ENCODE results near the gene TGFBR3.
"Not testable (repeated sequence)": the region's sequence is repeated elsewhere in the genome, so short reads cannot be mapped to it uniquely, and the experiment has no call there.

The TGFBR3 gene

DNA sequence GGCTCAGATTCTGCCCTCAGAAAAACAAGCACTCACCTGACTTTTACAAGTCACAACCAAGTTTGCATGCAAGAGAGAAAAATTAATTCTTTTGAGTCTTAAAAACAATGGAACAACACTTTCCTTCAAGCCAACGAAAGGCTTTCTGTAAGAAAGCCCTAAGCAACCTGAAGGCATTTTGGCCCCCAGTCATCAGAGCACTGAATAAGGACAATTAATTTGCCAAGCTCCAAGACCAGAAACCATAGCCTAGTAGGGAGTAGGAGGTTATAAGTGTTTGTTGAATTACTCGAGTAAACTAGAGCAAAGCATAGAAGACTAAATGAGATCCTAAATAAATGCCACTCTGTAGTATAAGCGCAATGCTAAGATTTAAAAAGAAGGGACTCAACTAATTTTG, 4.7 kb downstream of the TGFBR3 start:
- no peak for DNase-seq

DNA sequence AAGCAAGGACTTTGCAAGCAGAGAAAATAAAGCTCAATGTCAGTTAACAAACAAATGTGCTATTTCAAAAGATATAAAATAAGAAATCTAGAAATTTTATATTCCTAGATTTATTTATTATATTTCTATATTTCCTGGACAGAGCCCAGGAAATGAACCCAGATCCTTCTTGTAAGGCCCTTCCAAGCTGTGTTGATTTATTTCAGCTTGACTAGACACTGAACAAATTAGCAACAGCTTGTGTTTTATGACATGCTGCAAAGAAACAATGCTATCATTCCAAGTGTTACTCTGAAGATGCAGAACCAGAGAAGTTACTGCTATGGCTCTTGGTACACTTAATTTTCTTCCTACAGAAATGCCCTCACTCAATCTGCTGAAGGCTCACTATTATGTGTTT, 6.2 kb downstream of the TGFBR3 start:
- no peak for DNase-seq

DNA sequence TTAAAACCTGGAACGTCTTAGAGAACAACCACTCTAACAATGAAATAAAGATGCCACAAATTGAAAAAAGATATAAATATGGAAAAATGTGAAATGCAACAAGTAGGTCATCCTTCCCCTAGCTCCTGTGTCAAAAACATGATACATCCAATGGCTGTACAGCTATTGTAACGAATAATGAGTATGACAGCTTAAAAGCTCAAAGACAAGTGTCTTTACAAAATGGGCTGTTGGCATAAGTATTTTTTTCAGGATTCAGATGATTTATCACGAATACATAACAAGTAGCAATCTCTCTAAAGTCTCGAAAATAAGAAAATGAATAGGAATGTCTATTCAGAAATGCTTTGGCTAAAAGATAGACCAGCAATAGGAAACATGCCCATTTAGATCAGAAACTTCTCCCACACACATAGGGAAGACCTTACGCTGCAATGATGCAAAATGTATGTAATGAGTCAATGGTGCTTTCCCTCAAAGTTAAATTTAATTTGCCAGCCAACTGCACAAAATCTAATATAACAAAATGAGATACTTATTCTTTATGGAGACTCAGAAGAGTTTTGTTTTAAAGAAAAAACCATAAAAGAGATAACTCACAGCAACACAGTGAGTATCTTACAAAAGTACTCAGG, 8.3 kb downstream of the TGFBR3 start:
- DNase-seq, result no peak

DNA sequence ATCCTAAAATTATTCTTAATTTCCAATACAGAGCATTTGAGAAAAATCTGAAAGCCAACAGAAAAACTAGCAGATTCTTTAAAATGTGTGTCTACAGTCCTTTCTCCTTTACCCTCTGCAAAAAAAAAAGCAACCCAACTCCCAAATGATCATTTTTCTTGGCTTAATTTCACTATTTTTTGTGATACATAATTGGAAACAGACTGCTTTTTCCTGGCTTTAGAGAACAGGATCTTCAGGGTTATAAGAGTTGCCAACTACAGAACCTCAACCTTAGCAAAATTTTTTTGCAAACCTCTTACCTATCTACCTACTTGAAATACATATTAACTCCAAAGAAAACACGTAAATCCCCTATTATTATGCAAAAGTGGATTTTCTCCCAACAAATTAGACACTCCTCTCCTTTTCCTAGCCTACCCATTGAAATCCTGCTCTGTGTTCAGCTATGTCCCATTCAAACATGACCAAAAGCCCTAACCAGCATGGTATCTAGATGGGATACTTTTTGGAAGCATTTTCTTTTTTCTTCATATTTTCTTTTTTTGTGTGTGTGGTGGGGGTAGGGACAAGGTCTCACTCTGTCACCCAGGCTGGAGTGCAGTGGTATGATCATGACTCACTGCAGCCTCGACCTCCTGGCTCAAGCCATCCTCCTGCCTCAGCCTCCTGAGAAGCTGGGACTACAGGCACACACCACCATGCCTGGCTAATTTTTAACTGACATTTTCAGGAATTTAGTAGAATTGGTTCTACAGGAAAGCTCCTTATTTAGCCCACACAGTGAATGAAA, 9.0 kb downstream of the TGFBR3 start:
- DNase-seq, result no peak

DNA sequence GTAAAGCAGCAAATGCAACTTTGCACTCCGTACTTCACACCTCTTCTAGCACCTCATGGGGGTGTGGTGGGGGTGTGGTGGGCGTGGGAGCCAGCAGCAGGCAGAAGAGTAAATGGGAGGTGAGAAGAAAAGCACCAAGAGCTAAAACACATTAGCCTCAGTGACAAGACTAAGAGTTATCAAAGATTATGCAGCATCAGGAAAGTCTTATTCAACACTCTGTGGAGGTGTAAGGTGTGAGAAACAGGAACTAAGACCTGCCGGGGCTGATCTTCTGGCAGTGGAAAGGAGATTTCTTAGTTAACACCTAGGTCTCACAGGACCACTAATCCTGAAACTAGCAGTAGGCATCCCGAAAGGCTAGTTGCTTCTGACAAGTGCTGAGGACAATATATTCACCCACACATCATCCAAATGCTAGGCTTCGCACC, 9.9 kb downstream of the TGFBR3 start:
- DNase-seq, result peak; percentile 7 to 47

DNA sequence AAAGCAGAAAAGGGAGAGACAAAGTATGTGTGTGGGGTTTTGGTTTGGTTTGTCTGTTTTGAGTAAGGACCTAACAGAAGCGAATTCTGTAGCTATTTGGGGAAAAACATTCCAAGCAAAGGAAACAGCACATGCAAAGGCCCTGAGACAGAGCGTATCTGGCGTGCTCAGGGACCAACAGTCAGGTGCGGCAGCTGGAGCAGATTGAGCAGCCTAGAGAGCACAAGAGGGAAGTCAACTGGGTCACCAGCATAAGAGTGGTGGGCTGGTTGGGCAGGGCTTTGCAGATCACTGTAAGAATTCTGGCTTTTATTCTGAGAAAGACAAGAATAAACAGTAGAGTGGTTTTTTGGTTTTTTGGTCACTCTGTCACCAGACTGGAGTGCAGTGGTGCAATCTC, 11.8 kb downstream of the TGFBR3 start:
- no peak for DNase-seq

DNA sequence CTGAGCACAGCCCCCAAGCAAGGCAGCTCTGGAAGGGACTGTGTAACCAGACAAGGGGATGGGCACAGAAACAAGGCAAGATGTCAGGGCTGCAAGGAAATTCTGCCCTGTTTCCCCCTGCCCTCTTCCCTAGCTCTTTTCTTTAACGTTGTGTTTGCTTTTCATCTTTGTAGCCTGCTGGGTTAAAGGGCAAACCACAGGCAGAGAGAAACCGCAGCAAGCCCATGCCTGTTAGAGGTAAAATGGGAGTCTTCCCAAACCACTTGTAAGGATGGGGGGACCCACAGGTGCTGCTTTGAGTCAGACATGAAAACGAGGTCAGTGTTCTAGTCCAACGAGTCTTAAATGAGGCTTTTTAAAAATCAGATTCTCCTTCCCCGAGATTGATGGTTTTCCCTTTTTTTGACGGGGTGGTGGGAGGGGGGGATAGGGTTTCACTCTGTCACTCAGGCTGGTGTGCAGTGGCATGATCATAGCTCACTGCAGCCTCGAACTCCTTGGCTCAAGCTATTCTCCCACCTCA, 13.3 kb downstream of the TGFBR3 start:
- peak in 1 of 2 donors; percentile 25 for DNase-seq

DNA sequence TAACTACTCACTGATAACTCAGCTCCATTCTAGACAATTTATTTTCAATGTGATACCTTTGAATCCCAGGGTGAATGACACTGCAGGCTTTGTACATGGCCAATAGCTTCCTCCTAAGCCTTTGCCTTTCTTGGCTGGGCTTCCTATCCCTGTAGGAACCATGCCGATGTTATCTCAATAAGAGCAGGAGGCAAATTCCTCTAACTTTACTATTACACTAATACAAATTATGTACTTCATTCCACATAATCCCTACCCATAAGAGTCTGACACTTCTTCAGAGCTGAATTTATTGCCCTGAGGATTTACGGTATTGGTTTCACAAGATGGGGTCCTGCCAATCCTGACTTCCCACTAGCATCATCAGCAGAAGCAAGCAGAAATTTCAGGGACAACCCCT, 14.0 kb downstream of the TGFBR3 start:
- no peak for DNase-seq

DNA sequence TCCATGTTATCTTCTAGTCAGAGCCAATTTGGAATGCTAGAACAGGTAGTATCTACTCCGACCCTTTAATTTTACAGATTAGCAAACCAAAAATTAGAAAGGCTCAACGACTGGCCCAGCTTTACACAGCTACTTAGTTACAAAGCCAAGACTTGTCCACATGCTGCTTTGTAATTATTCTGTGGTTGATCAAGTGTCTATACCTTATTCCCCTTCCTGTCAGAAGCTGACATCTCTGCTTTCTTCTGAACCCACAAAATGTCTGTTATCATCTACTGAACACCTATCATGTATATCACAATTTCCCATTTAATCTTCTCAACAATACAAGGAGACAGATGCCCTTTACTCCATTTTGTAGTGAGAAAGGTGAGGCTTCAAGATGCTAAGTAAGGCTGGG, 15.6 kb downstream of the TGFBR3 start:
- no peak for DNase-seq

DNA sequence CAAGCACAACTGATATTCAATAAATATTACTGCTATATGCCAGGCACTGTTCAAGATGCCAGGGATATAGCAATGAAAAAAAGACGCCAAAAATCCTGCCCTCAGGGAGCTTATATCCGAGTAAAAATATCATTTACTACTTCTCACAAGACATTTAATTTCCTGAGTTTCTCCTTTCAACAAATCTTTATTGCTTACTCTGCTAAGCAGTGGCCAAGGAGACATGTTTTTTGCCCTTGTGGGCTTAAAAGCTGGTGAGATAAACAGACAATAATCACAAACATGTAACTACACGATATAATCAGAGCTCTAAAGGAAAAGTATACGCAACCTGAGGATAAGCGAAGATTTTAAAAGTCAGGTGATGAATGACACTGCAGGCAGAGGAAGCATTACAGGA, 19.5 kb downstream of the TGFBR3 start:
- DNase-seq, result no peak

DNA sequence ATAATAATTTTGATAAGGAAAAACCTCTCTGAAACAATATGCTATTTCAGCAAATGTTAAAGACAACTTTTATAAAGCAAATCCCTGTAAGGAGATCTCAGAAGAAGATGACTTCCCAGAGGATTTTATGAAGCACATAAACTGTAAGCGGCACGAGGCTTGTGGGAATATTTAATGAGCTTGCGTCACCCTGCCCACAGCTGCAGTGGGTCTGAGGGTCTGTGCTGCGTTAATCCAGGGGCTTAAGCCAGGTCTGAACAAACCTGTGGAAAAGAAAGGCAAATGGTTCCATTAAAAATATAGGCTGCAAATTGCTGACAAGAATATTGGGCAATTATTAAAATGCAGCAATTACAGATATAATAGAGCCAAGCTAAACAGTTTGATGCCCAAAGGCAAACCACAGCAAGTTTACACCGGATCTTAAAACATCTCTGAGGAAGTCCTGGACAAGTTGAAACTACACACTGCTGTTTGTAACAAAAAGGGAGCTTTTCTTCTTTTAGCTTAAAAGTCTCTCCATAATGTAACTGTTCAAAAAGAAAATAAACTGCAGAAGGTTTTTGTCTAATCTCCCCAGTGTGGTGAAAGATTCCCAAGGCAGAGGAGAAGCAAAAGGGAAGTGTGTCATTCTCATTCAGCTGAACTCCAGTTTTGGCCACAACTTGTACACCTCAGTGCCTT, 21.8 kb downstream of the TGFBR3 start:
- no peak for DNase-seq

DNA sequence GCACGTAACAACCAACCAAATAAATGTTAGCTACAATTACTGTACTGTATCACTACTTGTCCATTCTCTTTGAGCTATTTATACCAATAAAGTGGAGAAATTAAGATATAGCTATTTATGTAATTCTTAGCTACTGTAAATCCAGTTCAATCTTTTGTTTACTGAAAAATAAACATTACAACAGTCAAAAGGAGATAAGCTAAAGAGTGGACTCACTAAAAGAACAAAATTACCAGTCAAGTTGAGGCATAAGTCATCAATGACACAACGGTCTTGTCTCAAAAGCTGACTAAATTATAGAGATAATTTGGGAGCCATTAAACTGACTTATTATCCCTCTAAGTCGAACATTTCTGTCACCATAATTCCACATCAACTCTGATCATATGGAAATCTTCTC, 22.5 kb downstream of the TGFBR3 start:
- DNase-seq, result no peak

DNA sequence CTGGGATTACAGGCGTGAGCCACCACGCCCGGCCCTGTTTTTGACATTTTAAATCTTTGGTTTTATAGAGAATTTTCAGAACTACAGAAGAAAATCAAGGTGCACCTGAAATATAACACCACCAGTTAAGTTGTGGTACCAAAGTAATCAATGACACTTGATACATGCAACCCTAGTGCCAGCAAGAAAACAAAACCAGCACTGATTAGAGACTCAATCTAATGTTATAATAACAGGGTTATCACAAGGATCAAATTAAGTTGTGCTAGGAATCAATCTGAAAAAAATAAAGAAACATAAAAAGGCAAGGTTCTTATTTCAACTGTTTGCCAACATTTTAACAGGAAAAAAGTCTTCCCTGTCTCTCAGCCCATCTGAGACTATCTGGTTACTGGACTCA, 23.8 kb downstream of the TGFBR3 start:
- DNase-seq, result no peak

DNA sequence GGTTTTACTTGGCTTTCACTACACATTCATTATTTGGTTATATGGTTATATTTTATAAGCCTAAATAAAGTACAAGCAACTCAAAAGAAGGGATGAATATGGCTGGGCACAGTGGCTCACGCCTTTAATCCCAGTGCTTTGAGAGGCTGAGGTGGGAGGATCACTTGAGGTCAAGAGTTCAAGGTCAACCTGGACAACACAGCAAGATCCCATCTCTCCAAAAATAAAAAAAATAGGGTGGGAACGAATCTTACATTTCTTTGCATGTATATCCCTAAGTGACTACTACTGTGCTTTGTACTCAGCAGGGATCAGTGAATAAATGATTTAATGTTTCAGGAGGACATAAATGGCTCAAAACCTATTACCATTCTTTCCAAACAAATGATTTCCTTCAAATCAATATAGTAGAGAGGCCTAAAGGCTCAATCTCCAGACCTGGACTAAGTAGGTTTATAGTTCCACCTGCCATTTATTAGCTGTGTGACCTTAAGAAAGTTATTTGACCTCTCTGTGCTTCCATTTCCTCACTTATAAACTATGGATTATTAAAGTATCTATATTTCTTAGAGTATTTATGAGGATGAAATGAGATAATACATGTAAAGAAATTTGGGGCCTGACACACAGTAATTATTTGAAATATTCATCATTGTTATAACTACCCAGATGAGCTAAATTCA, 28.3 kb downstream of the TGFBR3 start:
- no peak for DNase-seq

DNA sequence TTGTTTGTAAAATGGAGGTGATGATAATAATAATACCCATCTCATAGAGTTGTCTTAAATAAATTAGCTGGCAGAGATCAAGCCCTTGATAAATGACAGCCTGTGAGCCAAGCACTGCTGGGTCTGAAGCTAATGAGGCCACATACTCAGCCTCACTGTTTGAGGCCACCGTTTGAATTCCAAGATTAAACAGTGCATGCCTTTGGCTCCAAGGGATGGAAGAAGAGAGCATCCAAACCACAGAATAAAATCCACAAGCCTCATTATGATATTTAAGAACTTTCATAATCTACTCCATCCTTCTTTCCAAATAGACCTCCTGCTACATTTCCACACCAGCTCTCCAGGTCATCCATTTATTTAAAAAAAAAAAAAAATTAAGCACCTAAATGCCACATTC, 29.0 kb downstream of the TGFBR3 start:
- DNase-seq, result no peak

DNA sequence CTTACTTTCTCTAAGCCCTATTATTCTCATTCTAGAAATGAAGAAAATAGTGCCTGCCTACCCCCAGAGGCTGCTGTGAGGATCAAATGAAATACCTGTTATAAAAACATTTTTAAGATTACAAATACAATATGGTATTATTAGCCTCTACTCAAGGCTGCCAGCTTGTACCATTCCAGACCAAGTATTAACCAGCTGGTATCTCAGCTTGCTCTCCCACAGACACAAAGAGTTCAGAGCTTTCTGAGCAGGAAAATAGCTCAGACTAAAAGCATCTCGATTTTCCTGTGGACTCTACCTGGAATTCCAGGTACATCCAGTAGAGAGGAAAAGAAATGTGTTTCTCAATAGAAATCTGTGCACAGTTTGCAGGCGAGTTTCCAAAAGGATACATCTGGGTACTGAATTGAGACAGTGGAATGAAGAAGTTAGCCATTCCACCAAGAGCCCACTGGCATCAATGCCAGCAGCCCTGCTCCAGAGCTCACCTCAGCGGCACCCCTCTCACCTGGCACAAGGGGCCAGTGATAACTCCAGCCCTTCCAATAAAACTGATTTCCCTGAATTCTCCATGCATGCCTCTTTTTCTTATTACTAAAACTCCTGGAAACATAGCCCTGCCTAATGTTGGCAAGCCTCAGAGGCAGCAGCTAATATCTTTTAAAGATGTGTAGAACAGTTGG, 31.0 kb downstream of the TGFBR3 start:
- DNase-seq, result no peak

DNA sequence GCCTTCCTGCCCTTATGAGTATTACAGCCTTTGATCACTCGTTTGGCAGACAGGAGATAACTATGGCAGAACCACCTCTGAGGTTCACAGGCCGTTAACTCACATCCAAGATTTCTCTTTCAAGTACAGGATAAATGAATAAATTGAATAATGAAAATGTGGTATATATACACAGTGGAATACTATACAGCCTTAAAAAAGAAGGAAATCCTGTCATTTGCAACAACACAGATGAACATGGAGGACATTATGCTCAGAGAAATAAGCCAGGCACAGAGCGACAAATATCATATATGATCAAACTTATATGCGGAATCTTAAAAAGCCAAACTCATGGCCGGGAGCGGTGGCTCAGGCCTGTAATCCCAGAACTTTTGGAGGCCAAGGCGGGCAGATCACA, 32.6 kb downstream of the TGFBR3 start:
- DNase-seq, result no peak

DNA sequence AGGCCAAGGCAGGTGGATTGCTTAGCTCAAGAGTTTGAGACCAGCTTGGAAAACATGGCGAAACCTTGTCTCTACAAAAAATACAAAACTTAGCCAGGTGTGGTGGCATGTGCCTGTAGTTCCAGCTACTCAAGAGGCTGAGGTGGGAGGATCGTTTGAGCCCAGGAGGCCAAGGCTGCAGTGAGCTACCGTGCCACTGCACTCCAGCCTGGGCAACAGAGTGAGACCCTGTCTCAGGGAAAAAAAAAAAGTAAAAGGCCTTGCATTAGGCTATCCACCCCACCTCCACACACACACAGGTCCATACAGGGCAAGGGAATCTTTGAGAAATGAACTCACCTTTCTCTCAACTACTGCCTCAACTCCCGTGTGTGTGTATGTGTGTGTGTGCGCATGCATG, 33.9 kb downstream of the TGFBR3 start:
- DNase-seq, result not testable (repeated sequence)

DNA sequence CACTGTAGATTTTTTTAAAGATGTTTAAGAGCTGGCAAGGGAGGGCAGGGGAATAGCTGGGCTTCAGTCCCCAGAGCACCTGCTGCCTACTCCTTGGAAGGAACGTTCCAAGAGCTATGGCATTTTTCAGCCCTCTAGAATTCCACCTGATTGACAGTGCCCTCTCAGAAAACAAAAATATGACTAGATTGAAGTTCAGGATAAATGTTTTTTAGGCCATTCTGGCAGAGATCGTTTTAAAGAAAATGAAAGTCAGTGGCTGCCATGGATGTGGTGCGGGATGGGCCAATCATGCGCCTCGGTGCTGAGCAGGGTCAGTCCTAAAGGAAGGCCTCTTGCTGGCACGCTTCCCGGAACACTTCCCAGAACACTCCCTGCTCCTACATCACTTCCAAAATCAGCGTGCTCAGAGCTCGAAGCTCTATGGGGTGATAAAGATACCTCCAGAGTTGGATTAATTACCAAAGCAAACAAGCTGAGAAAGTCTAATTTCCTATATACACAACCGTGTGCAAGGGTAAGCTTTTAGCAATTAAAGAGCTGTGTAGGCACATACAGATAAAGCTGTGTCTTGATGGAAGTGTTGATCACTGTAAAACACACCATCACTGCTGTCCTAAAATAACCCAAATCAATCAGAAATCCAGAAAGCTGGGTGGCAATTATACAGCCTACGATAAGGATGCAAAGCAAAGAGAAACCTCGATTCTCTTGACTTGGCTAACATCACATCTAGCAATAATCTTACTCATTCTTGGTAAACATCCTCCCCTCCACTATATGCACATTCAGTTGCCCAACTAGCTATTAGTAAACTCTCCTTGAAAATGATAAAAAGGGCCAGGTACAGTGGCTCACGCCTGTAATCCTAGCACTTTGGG, 34.6 kb downstream of the TGFBR3 start:
- DNase-seq, result no peak

DNA sequence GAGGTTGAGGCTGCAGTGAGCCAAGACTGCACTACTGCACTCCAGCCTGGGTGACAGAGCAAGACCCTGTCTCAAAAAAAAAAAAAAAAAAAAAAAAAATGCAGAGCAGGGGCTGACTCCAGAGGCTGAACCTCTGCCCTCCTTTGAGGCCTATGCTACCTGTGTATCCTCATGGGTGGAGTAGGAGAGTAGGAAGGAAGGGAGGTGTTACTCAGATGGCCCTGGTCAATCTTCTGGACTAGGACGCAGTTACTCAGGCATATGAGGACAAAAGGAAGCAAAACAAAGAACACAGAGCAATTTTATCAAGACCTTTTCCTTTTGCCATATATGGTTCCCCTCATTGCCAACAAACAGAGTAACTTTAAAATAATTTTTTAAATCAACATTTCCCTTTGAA, 35.2 kb downstream of the TGFBR3 start:
- DNase-seq, result no peak

DNA sequence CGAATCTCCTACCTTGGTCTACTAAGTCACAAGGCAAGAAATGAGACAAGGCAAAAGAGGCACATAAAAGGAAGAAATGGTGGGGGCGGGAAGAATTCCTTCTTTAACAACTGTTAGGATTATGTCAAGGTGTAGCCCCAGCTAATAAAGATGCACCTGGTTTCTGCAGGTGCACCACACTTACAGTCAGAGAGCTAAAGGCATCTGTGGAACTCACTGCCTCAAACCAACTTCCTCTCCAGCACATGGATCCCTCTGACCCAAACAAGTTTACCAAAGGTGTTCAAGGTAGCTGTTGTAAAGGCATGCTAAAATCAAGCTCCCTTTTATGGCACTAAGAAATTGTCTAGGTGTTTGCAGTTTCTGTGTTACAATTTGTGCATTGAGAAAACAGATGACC, 38.1 kb downstream of the TGFBR3 start:
- DNase-seq, result no peak

DNA sequence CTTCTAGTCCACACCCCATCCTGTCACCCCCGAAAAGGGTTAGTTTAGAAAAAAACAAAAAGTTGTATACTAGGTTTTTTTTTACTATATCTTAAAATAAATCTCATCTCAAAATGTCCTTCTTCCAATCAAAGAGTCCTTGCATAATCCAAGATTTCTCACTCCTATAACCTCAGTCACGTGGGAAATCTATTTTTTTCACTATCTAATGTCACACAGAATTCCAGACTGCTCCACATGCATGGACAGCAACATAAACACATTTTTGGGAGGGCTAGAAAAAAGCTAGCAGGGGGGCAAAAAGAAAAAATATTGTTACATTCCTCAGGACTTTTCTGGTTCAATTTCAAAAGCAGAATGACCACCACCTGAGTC, 39.3 kb downstream of the TGFBR3 start:
- DNase-seq, result no peak

Data from CD4-positive, alpha-beta T cell treated with Interferon alpha-2 for 1 hour (primary cell).